GM12878 (cell line): ENCODE measurements around the gene HNRNPA2B1. TPM values are rescaled to one million over a fixed set of nuclear protein-coding genes. Genes with fewer than 3 reads are reported as not detected.

Experiments used
- ATAC-seq: fragments of 200-7000 bp; cut with Tn5 transposase; 3 replicates; pipeline ENCODE4 v1.9.1; 2020; ENCODE audit warnings: mild to moderate bottlenecking, moderate library complexity
- BruUV-seq: library from RNA; stranded (reverse); fragments of 400-500 nt; replicated peaks from 2 replicates; lab custom pipeline; 2021; lab: Mats Ljungman, UMichigan
- CTCF ChIA-PET: fragments of 300-600 bp; sonication (Branson Sonifier 250); formaldehyde crosslinking; extraction: SDS; loops from one replicate; lab custom pipeline; 2021; ENCODE audit warnings: inconsistent platforms; lab: Yijun Ruan, JAX
- POLR2A ChIA-PET: fragments of 350-600 bp; formaldehyde crosslinking; extraction: SDS; loops from one replicate; lab custom pipeline; 2021; ENCODE audit warnings: inconsistent platforms; lab: Charles Lee
- RAD21 ChIA-PET: fragments of 300-600 bp; sonication (Branson Sonifier 250); formaldehyde crosslinking; loops from one replicate; lab custom pipeline; 2023; ENCODE audit warnings: antibody characterized with exemption; ENCODE audit not compliant: unreplicated experiment; lab: Charles Lee
- SMC1A ChIA-PET: fragments of 300-600 bp; sonication (Branson Sonifier 250); formaldehyde crosslinking; loops from one replicate; lab custom pipeline; 2023; ENCODE audit not compliant: unreplicated experiment, uncharacterized antibody; lab: Charles Lee
- DNase-seq: peaks from one replicate; pipeline ENCODE4 v3.0.0-alpha.2; 2011; ENCODE audit warnings: low read depth, low spot score
- FAIRE-seq: peaks from 3 replicates; lab custom pipeline; 2011; peaks lifted over from hg19 to GRCh38; lab: Jason Lieb, UNC
- H2AFZ ChIP-seq: 2 replicates; pipeline ENCODE4 v1.6.0; 2011; ENCODE audit warnings: low read depth, low read length, control low read depth; ENCODE audit not compliant: control insufficient read depth
- H3K27ac ChIP-seq: 2 replicates; pipeline ENCODE4 v1.5.1; 2011; ENCODE audit warnings: control low read depth; ENCODE audit not compliant: control insufficient read depth, insufficient read depth
- H3K27me3 ChIP-seq, 2 experiments: replicated peaks in 1 of 2; 2 replicates each; pipeline versions ENCODE4 v1.6.0 to v1.6.1; 2011; ENCODE audit warnings: low read length in 1 of 2; ENCODE audit not compliant: control insufficient read depth in 2 of 2, insufficient read depth in 2 of 2
- H3K36me3 ChIP-seq, 2 experiments: 2 replicates each; pipeline ENCODE4 v1.5.1; 2011; ENCODE audit warnings: low read length in 1 of 2; ENCODE audit not compliant: control insufficient read depth in 2 of 2, insufficient read depth in 2 of 2
- H3K4me1 ChIP-seq: 2 replicates; pipeline ENCODE4 v1.6.1; 2011; ENCODE audit warnings: mild to moderate bottlenecking, low read length, moderate library complexity, mixed read lengths; ENCODE audit not compliant: control insufficient read depth, insufficient read depth
- H3K4me2 ChIP-seq: 2 replicates; pipeline ENCODE4 v1.6.0; 2011; ENCODE audit warnings: control low read depth; ENCODE audit not compliant: control insufficient read depth, insufficient read depth
- H3K4me3 ChIP-seq: fragments of 200-600 bp; sonication (generic); 2 replicates; pipeline ENCODE4 v1.5.1; 2016
- H3K79me2 ChIP-seq: 2 replicates; pipeline ENCODE4 v1.6.0; 2011; ENCODE audit warnings: low read length; ENCODE audit not compliant: control insufficient read depth, insufficient read depth
- H3K9ac ChIP-seq: 2 replicates; pipeline ENCODE4 v1.8.0; 2011; ENCODE audit warnings: low read length, control low read depth, mixed read lengths; ENCODE audit not compliant: control insufficient read depth, insufficient read depth
- H3K9me3 ChIP-seq: replicated peaks from 3 replicates; pipeline ENCODE4 v1.5.1; 2011; ENCODE audit warnings: mild to moderate bottlenecking, low read length; ENCODE audit not compliant: control insufficient read depth, insufficient read depth
- H4K20me1 ChIP-seq: 2 replicates; pipeline ENCODE4 v1.6.0; 2011; ENCODE audit not compliant: control insufficient read depth, insufficient read depth
- ASH2L ChIP-seq: fragments of 300-600, 200-600 bp; sonication (generic); IDR thresholded peaks from 2 replicates; pipeline ENCODE4 v1.6.1; 2017; ENCODE audit warnings: low read depth, mild to moderate bottlenecking, borderline replicate concordance
- ESRRA ChIP-seq: IDR thresholded peaks from 2 replicates; pipeline ENCODE4 v1.6.1; 2012; ENCODE audit warnings: mild to moderate bottlenecking, low read length, improper control_type of control experiment
- IRF4 ChIP-seq: IDR thresholded peaks from 2 replicates; pipeline ENCODE4 v1.6.1; 2011; ENCODE audit warnings: low read depth, low read length
- POLR2A ChIP-seq: IDR thresholded peaks from 2 replicates; pipeline ENCODE4 v1.6.1; 2011; ENCODE audit warnings: low read depth, mild to moderate bottlenecking, low read length
- RUNX3 ChIP-seq: IDR thresholded peaks from 2 replicates; pipeline ENCODE4 v1.6.1; 2012; ENCODE audit warnings: low read length, inconsistent platforms
- STAT3 ChIP-seq: IDR thresholded peaks from 2 replicates; pipeline ENCODE4 v1.6.1; 2011; ENCODE audit warnings: low read depth, low read length, improper control_type of control experiment
- TCF7 ChIP-seq: IDR thresholded peaks from 2 replicates; pipeline ENCODE4 v1.6.1; 2014; ENCODE audit warnings: antibody characterized with exemption, borderline replicate concordance
- WGBS: methylation state at CpG from one replicate; pipeline ENCODE4 v1.1.6; 2016; ENCODE audit warnings: low lambda C conversion rate; ENCODE audit not compliant: insufficient replicate concordance, insufficient coverage; ENCODE audit errors: missing lambda C conversion rate; 5-methylcytosine and 5-hydroxymethylcytosine counted together
- in situ Hi-C: fragments of 300-500 bp; cut with MboI; formaldehyde crosslinking; loops from 9 replicates; pipeline ENCODE4 v1.14.3; 2018; ENCODE audit warnings: mixed read lengths
- intact Hi-C: fragments of 100-400 bp; cut with micrococcal nuclease; formaldehyde crosslinking; loops from one replicate; pipeline ENCODE4 v1.14.2; 2022; ENCODE audit not compliant: unreplicated experiment
- polyA plus RNA-seq, 11 experiments: library from polyadenylated mRNA; depleted of rRNA in 4 of 11; unstranded in 6 of 11; stranded (reverse) in 5 of 11; fragments of >200 nt; fragmentation: Nextera tagmentation in 4 of 11; fragmentation: Illumina TruSeq in 1 of 11; extraction: Ambion mirVana in 4 of 11; extraction: Trizol in 1 of 11; gene quantifications; 1 replicate in 1 of 11; 2 replicates in 10 of 11; pipeline versions ENCODE4 v1.2.1 to v1.2.3, GENCODE V29; 2011 to 2016; ENCODE audit warnings: inconsistent platforms in 2 of 11, missing spikeins in 2 of 11, low read depth in 1 of 11
- total RNA-seq, 4 experiments: library from RNA; depleted of rRNA in 3 of 4; stranded (reverse); fragments of >200 nt in 3 of 4; fragmentation: Illumina TruSeq in 1 of 4; extraction: Trizol in 1 of 4; gene quantifications; 2 replicates each; pipeline versions ENCODE4 v1.2.1 to v1.2.3, GENCODE V29; 2013 to 2021
- TF ChIP-seq, protein P1 (sequence below): IDR thresholded peaks from 2 replicates; pipeline ENCODE4 v1.6.1; 2012; ENCODE audit warnings: mild to moderate bottlenecking, low read depth, low read length
- TF ChIP-seq, protein P2 (sequence below): fragments of 150-350 bp; IDR thresholded peaks from 2 replicates; pipeline ENCODE4 v1.6.1; 2014; ENCODE audit warnings: mild to moderate bottlenecking, low read depth, low read length
- TF ChIP-seq, protein P3 (sequence below): IDR thresholded peaks from 2 replicates; pipeline ENCODE4 v1.6.1; 2012; ENCODE audit warnings: low read depth, low read length, improper control_type of control experiment
- TF ChIP-seq, protein P4 (sequence below): fragments of 450-650 bp; IDR thresholded peaks from 2 replicates; pipeline ENCODE4 v1.6.1; 2016; ENCODE audit warnings: mild to moderate bottlenecking

HNRNPA2B1 gene
- total and polyA plus RNA-seq, 10 of the 15 experiments (the other 5 are each of a cell fraction or from before 2014, with no cell fraction given), result 295 to 1,396 (median 932) TPM

DNA sequence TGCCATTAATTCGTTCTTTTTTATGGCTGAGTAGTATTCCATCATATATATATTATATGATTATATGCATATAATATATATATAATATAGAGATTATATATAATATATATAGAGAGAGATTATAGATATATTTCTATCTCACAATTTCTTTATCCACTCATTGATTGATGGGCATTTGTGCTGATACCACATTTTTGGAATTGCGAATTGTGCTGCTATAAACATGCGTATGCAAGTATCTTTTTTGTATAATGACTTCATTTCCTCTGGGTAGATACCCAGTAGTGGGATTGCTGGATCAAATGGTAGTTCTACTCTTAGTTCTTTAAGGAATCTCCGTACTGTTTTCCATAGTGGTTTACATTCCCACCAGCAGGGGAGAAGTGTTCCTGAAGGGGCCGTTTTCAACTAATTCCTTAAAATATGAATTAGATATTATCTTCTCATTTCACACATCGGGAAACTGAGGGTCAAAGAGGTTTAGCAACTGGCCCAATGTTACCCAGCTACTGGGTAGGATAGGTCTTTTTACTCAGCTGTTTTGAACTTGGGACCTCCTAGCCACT lies 32.0 kb downstream of the HNRNPA2B1 start:
- Histone ChIP-seq H3K9me3 (no peaks in the 10 kb centered on the region), H3K36me3 (peaks cover 2 to 3% of the 10 kb centered on the region in 2 experiments; a peak in 3 of 4 replicates), H3K9ac (no peak overlapping the region), H3K4me3 (no peak overlapping the region), H3K79me2 (peaks cover 28% of the 10 kb centered on the region), H2AFZ (no peak overlapping the region), H3K4me2 (no peak overlapping the region), H3K27me3 (no peaks in the 10 kb centered on the region), H3K4me1 (peaks cover 17% of the 10 kb centered on the region), H4K20me1 (no peaks in the 10 kb centered on the region), H3K27ac (no peak overlapping the region)
- intact Hi-C loops (no loop called here), in situ Hi-C loops (no loop called here)
- TF ChIP-seq TCF7, result no peak
- TF ChIP-seq, protein P1, sequence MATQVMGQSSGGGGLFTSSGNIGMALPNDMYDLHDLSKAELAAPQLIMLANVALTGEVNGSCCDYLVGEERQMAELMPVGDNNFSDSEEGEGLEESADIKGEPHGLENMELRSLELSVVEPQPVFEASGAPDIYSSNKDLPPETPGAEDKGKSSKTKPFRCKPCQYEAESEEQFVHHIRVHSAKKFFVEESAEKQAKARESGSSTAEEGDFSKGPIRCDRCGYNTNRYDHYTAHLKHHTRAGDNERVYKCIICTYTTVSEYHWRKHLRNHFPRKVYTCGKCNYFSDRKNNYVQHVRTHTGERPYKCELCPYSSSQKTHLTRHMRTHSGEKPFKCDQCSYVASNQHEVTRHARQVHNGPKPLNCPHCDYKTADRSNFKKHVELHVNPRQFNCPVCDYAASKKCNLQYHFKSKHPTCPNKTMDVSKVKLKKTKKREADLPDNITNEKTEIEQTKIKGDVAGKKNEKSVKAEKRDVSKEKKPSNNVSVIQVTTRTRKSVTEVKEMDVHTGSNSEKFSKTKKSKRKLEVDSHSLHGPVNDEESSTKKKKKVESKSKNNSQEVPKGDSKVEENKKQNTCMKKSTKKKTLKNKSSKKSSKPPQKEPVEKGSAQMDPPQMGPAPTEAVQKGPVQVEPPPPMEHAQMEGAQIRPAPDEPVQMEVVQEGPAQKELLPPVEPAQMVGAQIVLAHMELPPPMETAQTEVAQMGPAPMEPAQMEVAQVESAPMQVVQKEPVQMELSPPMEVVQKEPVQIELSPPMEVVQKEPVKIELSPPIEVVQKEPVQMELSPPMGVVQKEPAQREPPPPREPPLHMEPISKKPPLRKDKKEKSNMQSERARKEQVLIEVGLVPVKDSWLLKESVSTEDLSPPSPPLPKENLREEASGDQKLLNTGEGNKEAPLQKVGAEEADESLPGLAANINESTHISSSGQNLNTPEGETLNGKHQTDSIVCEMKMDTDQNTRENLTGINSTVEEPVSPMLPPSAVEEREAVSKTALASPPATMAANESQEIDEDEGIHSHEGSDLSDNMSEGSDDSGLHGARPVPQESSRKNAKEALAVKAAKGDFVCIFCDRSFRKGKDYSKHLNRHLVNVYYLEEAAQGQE, result no peak
- TF ChIP-seq POLR2A, result no peak
- TF ChIP-seq, protein P2, sequence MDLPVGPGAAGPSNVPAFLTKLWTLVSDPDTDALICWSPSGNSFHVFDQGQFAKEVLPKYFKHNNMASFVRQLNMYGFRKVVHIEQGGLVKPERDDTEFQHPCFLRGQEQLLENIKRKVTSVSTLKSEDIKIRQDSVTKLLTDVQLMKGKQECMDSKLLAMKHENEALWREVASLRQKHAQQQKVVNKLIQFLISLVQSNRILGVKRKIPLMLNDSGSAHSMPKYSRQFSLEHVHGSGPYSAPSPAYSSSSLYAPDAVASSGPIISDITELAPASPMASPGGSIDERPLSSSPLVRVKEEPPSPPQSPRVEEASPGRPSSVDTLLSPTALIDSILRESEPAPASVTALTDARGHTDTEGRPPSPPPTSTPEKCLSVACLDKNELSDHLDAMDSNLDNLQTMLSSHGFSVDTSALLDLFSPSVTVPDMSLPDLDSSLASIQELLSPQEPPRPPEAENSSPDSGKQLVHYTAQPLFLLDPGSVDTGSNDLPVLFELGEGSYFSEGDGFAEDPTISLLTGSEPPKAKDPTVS, result no peak
- no peak for TF ChIP-seq ASH2L
- TF ChIP-seq, protein P3, sequence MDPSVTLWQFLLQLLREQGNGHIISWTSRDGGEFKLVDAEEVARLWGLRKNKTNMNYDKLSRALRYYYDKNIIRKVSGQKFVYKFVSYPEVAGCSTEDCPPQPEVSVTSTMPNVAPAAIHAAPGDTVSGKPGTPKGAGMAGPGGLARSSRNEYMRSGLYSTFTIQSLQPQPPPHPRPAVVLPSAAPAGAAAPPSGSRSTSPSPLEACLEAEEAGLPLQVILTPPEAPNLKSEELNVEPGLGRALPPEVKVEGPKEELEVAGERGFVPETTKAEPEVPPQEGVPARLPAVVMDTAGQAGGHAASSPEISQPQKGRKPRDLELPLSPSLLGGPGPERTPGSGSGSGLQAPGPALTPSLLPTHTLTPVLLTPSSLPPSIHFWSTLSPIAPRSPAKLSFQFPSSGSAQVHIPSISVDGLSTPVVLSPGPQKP, result no peak
- no peak for TF ChIP-seq ESRRA
- TF ChIP-seq RUNX3, result no peak
- no peak for TF ChIP-seq STAT3
- TF ChIP-seq IRF4, result no peak
- TF ChIP-seq, protein P4, sequence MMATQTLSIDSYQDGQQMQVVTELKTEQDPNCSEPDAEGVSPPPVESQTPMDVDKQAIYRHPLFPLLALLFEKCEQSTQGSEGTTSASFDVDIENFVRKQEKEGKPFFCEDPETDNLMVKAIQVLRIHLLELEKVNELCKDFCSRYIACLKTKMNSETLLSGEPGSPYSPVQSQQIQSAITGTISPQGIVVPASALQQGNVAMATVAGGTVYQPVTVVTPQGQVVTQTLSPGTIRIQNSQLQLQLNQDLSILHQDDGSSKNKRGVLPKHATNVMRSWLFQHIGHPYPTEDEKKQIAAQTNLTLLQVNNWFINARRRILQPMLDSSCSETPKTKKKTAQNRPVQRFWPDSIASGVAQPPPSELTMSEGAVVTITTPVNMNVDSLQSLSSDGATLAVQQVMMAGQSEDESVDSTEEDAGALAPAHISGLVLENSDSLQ, result no peak
- CTCF ChIA-PET, result interaction anchor here (3.2 kb wide), 1 partner anchor 29 kb away, joined by 29 read pairs; no protein-coding TSS in a partner anchor
- no peak for DNase-seq
- BruUV-seq, result no TSS peak
- RAD21 ChIA-PET, result interaction anchor here (1.2 to 3.4 kb wide), 2 partner anchors 12 to 76 kb away, joined by 5 to 74 read pairs; no protein-coding TSS in a partner anchor
- WGBS, result 95% methylated on average over 6 of the region's 6 CpGs
- ATAC-seq, result no peak
- POLR2A ChIA-PET, result interaction anchor here (1.4 to 3.2 kb wide), 2 partner anchors 12 to 20 kb away, joined by 8 to 111 read pairs; no protein-coding TSS in a partner anchor
- SMC1A ChIA-PET, result interaction anchor here (3.9 to 5.4 kb wide), 2 partner anchors 12 to 24 kb away, joined by 50 to 91 read pairs; no protein-coding TSS in a partner anchor
- no peak for FAIRE-seq
